RWPE1 (cell line): ENCODE measurements around the gene ZBTB7C.

Source experiments
- CTCF ChIA-PET: fragments of 350-600 bp; sonication (Branson Sonifier 250); formaldehyde crosslinking; extraction: SDS; loops from one replicate; lab custom pipeline; 2021; lab: Yijun Ruan, JAX
- POLR2A ChIA-PET: fragments of 400-600 bp; formaldehyde crosslinking; extraction: SDS; loops from one replicate; lab custom pipeline; 2020; ENCODE audit warnings: antibody characterized with exemption; ENCODE audit not compliant: low non-redundant PET; lab: Yijun Ruan, JAX
- DNase-seq: peaks from one replicate; pipeline ENCODE4 v3.0.0; 2012; ENCODE audit warnings: low spot score
- H3K27ac ChIP-seq: fragments of 450-650 bp; 2 replicates; pipeline ENCODE4 v1.5.1; 2017
- CTCF ChIP-seq: fragments of 450-650 bp; conservative IDR thresholded peaks from 2 replicates; pipeline ENCODE4 v1.5.1; 2017; ENCODE audit warnings: low read depth, mild to moderate bottlenecking

Gene ZBTB7C

GRCh38 chr18:48024009-48024512 is 385.1 kb downstream of the ZBTB7C start:
- TF ChIP-seq CTCF: peak; percentile 22
- H3K27ac ChIP-seq: peak overlapping the region; percentile 75
- ChIA-PET POLR2A (no interaction called here), CTCF (interaction anchor here (0.7 kb wide), 1 partner anchor 421 kb away, joined by 3 read pairs; no protein-coding TSS in a partner anchor)
- no peak for DNase-seq

- peak; percentile 63 for DNase-seq
- TF ChIP-seq CTCF: peak; percentile 66
- CTCF ChIA-PET: interaction anchor here (0.6 kb wide), 1 partner anchor 421 kb away, joined by 3 read pairs; no protein-coding TSS in a partner anchor
- H3K27ac ChIP-seq: peak overlapping the region; percentile 75
- POLR2A ChIA-PET: no interaction called here
Measured at GRCh38 chr18:48023334-48024008, 385.7 kb downstream of the ZBTB7C start.

- peak; percentile 23 for DNase-seq
- peak overlapping the region; percentile 75 for H3K27ac ChIP-seq
- CTCF ChIA-PET: no interaction called here
- TF ChIP-seq CTCF: peak; percentile 35
- POLR2A ChIA-PET: no interaction called here
Measured at GRCh38 chr18:48022531-48023329, 386.5 kb downstream of the ZBTB7C start.

- H3K27ac ChIP-seq: no peak overlapping the region
- no peak for DNase-seq
- CTCF ChIA-PET: no interaction called here
- no peak for TF ChIP-seq CTCF
- POLR2A ChIA-PET: no interaction called here
Measured at GRCh38 chr18:48022021-48022420, 387.2 kb downstream of the ZBTB7C start.

GRCh38 chr18:48021273-48021914 is 387.8 kb downstream of the ZBTB7C start:
- DNase-seq: no peak
- no peak overlapping the region for H3K27ac ChIP-seq
- CTCF ChIA-PET: interaction anchor here (0.7 kb wide), 1 partner anchor 700 kb away, joined by 3 read pairs; no protein-coding TSS in a partner anchor
- POLR2A ChIA-PET: no interaction called here
- no peak for TF ChIP-seq CTCF
